Hypothalamus (tissue), 51 donors: ENCODE results near the gene CDK2AP2.
A peak's percentile ranks its signal among the peaks of the same experiment; 100 is the strongest.
"Not testable (repeated sequence)": the region's sequence is repeated elsewhere in the genome, so short reads cannot be mapped to it uniquely, and the experiment has no call there.

Source experiments
- DNase-seq, 51 donors: peaks; one replicate each; lab custom pipeline; 2025; lab: John Stamatoyannopoulos, UW

Gene CDK2AP2

GRCh38 chr11:67468456-67468758 lies 39.6 kb downstream of the CDK2AP2 start:
- peak in 2 of 51 donors; percentile 22 to 63 for DNase-seq

DNA sequence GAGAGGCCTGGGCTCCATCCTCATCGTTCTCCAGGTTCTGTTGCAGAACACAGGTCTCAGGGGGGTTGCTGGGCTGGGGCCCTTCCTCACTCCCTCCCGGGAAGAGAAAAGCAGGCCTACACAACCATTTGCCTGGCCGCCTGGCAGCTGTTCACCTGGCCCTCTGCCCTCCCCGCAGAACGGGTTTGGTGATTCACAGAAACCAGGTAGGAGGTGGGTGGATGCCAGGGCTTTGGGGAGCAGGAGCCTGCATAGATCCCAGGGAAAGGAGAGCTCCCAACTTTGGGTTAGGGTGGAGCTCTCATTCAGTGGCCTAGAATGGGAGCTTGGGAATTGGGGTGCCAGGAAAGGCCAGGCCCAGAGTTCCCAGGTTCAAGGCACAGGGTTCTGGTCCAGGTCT lies 39.9 kb downstream of the CDK2AP2 start:
- peak in 11 of 51 donors; percentile 6 to 53 (median 29) for DNase-seq

GRCh38 chr11:67466962-67467771 lies 40.8 kb downstream of the CDK2AP2 start:
- no peak for DNase-seq

DNA sequence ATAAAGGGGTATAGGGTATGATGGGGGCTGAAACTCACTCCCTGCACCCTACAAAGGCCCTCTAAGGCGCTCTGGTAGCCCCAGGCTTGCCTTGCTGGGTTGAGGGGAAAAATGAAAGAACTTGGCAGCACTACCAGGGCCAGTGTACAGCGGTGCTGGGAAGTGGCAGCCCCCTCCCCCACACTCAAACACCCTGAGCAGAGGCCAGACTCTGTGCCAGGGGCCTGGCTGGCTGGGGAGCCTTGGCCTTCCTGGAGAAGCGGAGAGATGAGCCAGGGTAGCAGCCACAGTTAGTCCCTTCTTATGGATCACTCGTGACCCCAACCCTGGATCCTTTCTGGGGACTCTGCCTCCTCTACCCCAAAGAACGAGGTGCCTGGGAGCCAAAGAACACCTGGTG lies 41.6 kb downstream of the CDK2AP2 start:
- peak in 16 of 51 donors; percentile 12 to 47 (median 23) for DNase-seq

DNA sequence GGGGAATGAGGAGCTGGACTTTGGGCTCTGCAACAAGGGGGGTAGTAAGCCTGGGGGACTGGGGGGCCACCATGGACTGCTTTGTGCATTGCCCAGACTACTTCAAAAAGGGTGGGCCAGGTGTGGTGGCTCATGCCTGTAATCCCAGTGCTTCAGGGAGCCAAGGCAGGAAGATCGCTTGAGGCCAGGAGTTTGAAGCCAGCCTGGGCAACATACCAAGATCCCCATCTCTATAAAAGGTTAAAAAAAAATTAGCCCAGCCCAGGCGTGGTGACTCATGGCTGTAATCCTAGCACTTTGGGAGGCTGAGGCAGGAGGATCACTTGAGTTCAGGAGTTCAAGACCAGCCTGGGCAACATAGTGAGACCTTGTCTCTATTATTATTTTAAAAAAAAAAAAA lies 42.4 kb downstream of the CDK2AP2 start:
- not testable (repeated sequence) for DNase-seq

DNA sequence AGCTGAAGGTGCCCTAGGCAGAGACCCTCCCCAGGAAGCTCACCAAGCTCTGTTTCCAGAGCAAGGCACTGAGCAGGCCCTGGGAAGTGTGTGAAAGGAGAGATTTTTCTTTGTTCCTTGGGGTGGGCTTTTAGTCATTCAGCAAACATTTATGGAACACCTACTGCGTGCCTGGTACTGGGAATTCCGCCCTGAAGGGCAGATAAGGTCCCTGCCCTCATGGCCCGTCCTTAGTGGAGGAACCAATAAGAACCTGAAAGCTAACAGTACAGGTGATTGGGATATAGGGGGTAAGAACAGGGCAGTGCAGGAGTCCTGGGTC lies 42.8 kb downstream of the CDK2AP2 start:
- no peak for DNase-seq

- peak in 47 of 51 donors; percentile 36 to 89 (median 71) for DNase-seq
Observed at GRCh38 chr11:67464411-67465188, 43.4 kb downstream of the CDK2AP2 start.

- peak in 19 of 51 donors; percentile 7 to 73 (median 48) for DNase-seq
Observed at GRCh38 chr11:67463680-67464410, 44.1 kb downstream of the CDK2AP2 start.

DNA sequence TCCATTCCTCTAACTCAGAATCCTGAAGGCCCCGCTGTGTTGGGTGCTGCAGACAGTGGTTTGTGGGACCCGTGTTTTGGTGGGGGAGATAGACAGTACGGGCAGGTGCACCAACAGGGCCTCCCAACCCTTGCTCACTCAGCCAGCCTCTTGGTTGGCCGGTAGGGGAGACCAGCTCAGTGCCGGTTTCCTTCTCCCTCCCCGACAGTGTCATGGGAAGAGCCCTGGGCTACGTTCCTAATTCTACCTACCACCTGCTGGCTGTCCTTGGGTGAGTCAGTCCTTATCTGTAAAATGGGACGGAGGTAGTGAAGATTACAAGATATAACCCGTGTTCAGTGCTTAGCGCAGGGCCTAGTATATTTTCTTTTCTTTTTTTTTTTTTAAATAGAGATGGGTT lies 44.8 kb downstream of the CDK2AP2 start:
- no peak for DNase-seq

GRCh38 chr11:67458266-67458665 lies 49.7 kb downstream of the CDK2AP2 start:
- DNase-seq, result no peak

DNA sequence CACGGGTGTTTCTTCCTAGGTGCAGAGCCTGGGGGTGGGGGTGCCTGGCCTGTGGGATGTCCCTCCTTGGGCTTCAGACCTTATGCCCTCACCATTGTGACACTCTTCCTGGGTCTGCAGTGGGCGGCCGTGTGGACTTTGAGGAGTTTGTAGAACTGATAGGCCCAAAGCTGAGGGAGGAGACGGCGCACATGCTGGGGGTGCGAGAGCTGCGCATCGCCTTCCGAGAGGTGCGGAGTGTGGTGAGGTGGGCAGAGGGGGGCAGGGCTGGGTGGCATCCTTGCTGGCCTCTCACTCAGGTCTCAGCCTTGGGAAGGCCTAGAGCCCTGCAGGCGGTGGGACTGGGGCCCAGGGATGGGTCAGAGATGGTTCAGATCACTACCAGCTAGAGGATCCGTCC lies 50.5 kb downstream of the CDK2AP2 start:
- no peak for DNase-seq
